CD4-positive, alpha-beta memory T cell (primary cell): ENCODE results near the gene MEIS3. TPM values are rescaled to one million over a fixed set of nuclear protein-coding genes. Genes with fewer than 3 reads are reported as not detected.
A peak's percentile ranks its signal among the peaks of the same experiment; 100 is the strongest.

ENCODE experiments used
- CTCF ChIA-PET: fragments of 350-600 bp; sonication (Branson Sonifier 250); formaldehyde crosslinking; loops from one replicate; lab custom pipeline; 2021; ENCODE audit warnings: inconsistent platforms; ENCODE audit not compliant: partially characterized antibody; lab: Charles Lee
- POLR2A ChIA-PET: fragments of 350-600 bp; sonication (Branson Sonifier 250); formaldehyde crosslinking; loops from one replicate; lab custom pipeline; 2021; ENCODE audit not compliant: partially characterized antibody; lab: Charles Lee
- DNase-seq, 5 donors: peaks; one replicate each; pipeline versions ENCODE4 v3.0.0 to v3.0.0-alpha.2; 2020 to 2022; ENCODE audit warnings: mixed read lengths in 1 of 5
- H3K27ac ChIP-seq: one replicate; pipeline ENCODE4 v1.7.0; 2013; ENCODE audit warnings: low read depth, low read length
- H3K27me3 ChIP-seq: 2 replicates; pipeline ENCODE4 v1.7.0; 2013; ENCODE audit warnings: mild to moderate bottlenecking, low read length, moderate library complexity; ENCODE audit not compliant: insufficient read depth
- H3K36me3 ChIP-seq: 2 replicates; pipeline ENCODE4 v1.7.0; 2013; ENCODE audit warnings: mild to moderate bottlenecking, low read length, moderate library complexity; ENCODE audit not compliant: insufficient read depth
- H3K4me1 ChIP-seq: 2 replicates; pipeline ENCODE4 v1.7.0; 2013; ENCODE audit warnings: mild to moderate bottlenecking, low read length, moderate library complexity; ENCODE audit not compliant: insufficient read depth
- H3K4me3 ChIP-seq, 2 donors: one replicate each; pipeline ENCODE4 v1.7.0; 2013; ENCODE audit warnings: low read length in 2 of 2, mild to moderate bottlenecking in 1 of 2
- H3K9me3 ChIP-seq, 2 donors: one replicate each; pipeline ENCODE4 v1.7.0; 2013; ENCODE audit warnings: low read length in 2 of 2, control low read depth in 1 of 2; ENCODE audit not compliant: control insufficient read depth in 1 of 2
- H3K27ac Mint-ChIP-seq, 7 donors: one replicate each; pipeline ENCODE4 v1.8.0; 2020 to 2021; ENCODE audit warnings: mixed read lengths in 7 of 7, mild to moderate bottlenecking in 6 of 7, inconsistent platforms in 3 of 7, moderate library complexity in 3 of 7
- H3K27me3 Mint-ChIP-seq, 2 donors: one replicate each; pipeline ENCODE4 v1.8.0; 2020 to 2021; ENCODE audit warnings: mixed read lengths in 2 of 2
- H3K36me3 Mint-ChIP-seq, 2 donors: one replicate each; pipeline ENCODE4 v1.8.0; 2020 to 2021; ENCODE audit warnings: mixed read lengths in 2 of 2, inconsistent platforms in 1 of 2, mild to moderate bottlenecking in 1 of 2
- H3K4me1 Mint-ChIP-seq, 4 donors: one replicate each; pipeline ENCODE4 v1.8.0; 2020 to 2021; ENCODE audit warnings: mixed read lengths in 4 of 4, mild to moderate bottlenecking in 1 of 4
- H3K4me3 Mint-ChIP-seq, 8 donors: one replicate each; pipeline ENCODE4 v1.8.0; 2020 to 2021; ENCODE audit warnings: mixed read lengths in 8 of 8, mild to moderate bottlenecking in 7 of 8, moderate library complexity in 6 of 8, inconsistent platforms in 3 of 8
- H3K9me3 Mint-ChIP-seq, 8 donors: one replicate each; pipeline ENCODE4 v1.8.0; 2020 to 2021; ENCODE audit warnings: mixed read lengths in 8 of 8, mild to moderate bottlenecking in 5 of 8, inconsistent platforms in 3 of 8, moderate library complexity in 1 of 8
- intact Hi-C: fragments of 100-400 bp; cut with micrococcal nuclease; formaldehyde crosslinking; loops from one replicate; pipeline ENCODE4 v1.15.1; 2023
- polyA plus RNA-seq, 2 donors: library from polyadenylated mRNA; unstranded; fragments of 300-500 nt; fragmentation: Illumina TruSeq; gene quantifications; one replicate each; pipeline ENCODE4 v1.2.3, GENCODE V29; 2021
- total RNA-seq, 2 experiments: library from RNA; stranded (reverse); gene quantifications; one replicate each; pipeline ENCODE4 v1.2.3, GENCODE V29; 2021

The MEIS3 gene
- total and polyA plus RNA-seq, 4 experiments from 2014 or later = 0.35 to 0.71 TPM; not detected in 2

GRCh38 chr19:47408156-47408938 is 11.0 kb downstream of the MEIS3 start:
- peaks cover 0 to 4% of the 10 kb centered on the region in 2 donors for H3K36me3 Mint-ChIP-seq
- POLR2A ChIA-PET = no interaction called here
- Histone ChIP-seq H3K36me3 (no peaks in the 10 kb centered on the region), H3K9me3 (no peaks in the 10 kb centered on the region), H3K4me3 (no peak overlapping the region), H3K4me1 (no peaks in the 10 kb centered on the region), H3K27ac (no peak overlapping the region), H3K27me3 (peaks cover 10% of the 10 kb centered on the region)
- H3K4me3 Mint-ChIP-seq = no peak overlapping the region
- H3K27me3 Mint-ChIP-seq = peaks cover 37 to 44% of the 10 kb centered on the region in 2 donors
- no peak for DNase-seq
- intact Hi-C loops = no loop called here
- CTCF ChIA-PET = no interaction called here
- peaks cover 0 to 2% (median under 1%) of the 10 kb centered on the region in 8 donors for H3K9me3 Mint-ChIP-seq
- peaks cover 0 to 3% (median 1%) of the 10 kb centered on the region in 4 donors for H3K4me1 Mint-ChIP-seq
- peak overlapping the region in 1 of 7 donors; percentile 52 for H3K27ac Mint-ChIP-seq

- DNase-seq = no peak
- intact Hi-C loops = no loop called here
- POLR2A ChIA-PET = no interaction called here
Measured at GRCh38 chr19:47407417-47407774, 11.9 kb downstream of the MEIS3 start.

GRCh38 chr19:47406711-47407416 is 12.5 kb downstream of the MEIS3 start:
- H3K4me1 ChIP-seq = no peaks in the 10 kb centered on the region
- peaks cover 0 to 4% of the 10 kb centered on the region in 2 donors for H3K36me3 Mint-ChIP-seq
- peaks cover 10% of the 10 kb centered on the region for H3K27me3 ChIP-seq
- no peak overlapping the region for H3K4me3 ChIP-seq
- no peak overlapping the region for H3K27ac ChIP-seq
- no peak overlapping the region for H3K27ac Mint-ChIP-seq
- peaks cover 0 to 2% (median under 1%) of the 10 kb centered on the region in 8 donors for H3K9me3 Mint-ChIP-seq
- no peak overlapping the region for H3K4me3 Mint-ChIP-seq
- POLR2A ChIA-PET = no interaction called here
- peaks cover 0 to 2% (median under 1%) of the 10 kb centered on the region in 4 donors for H3K4me1 Mint-ChIP-seq
- H3K27me3 Mint-ChIP-seq = peaks cover 35 to 44% of the 10 kb centered on the region in 2 donors
- CTCF ChIA-PET = no interaction called here
- no peaks in the 10 kb centered on the region for H3K9me3 ChIP-seq
- no peak for DNase-seq
- no peaks in the 10 kb centered on the region for H3K36me3 ChIP-seq
- intact Hi-C loops = no loop called here

More at GRCh38 chr19:47407417-47407774, 11.9 kb downstream of the MEIS3 start:
- Mint-ChIP-seq H3K4me3 (no peak overlapping the region), H3K27ac (no peak overlapping the region), H3K4me1 (peaks cover 0 to 2% (median under 1%) of the 10 kb centered on the region in 4 donors), H3K9me3 (peaks cover 0 to 2% (median under 1%) of the 10 kb centered on the region in 8 donors), H3K27me3 (peaks cover 35 to 44% of the 10 kb centered on the region in 2 donors), H3K36me3 (peaks cover 0 to 4% of the 10 kb centered on the region in 2 donors)
- Histone ChIP-seq H3K27me3 (peaks cover 10% of the 10 kb centered on the region), H3K4me1 (no peaks in the 10 kb centered on the region), H3K4me3 (no peak overlapping the region), H3K9me3 (no peaks in the 10 kb centered on the region), H3K36me3 (no peaks in the 10 kb centered on the region), H3K27ac (no peak overlapping the region)
- CTCF ChIA-PET = no interaction called here

- H3K4me3 ChIP-seq = no peak overlapping the region
- no peaks in the 10 kb centered on the region for H3K9me3 ChIP-seq
- ChIA-PET POLR2A (no interaction called here), CTCF (no interaction called here)
- H3K4me3 Mint-ChIP-seq = no peak overlapping the region
- no peaks in the 10 kb centered on the region for H3K4me1 ChIP-seq
- no peak for DNase-seq
- peaks cover 10% of the 10 kb centered on the region for H3K27me3 ChIP-seq
- H3K27me3 Mint-ChIP-seq = peaks cover 33 to 49% of the 10 kb centered on the region in 2 donors
- intact Hi-C loops = no loop called here
- H3K27ac Mint-ChIP-seq = peak overlapping the region in 1 of 7 donors; percentile 53
- no peak overlapping the region for H3K27ac ChIP-seq
- H3K36me3 ChIP-seq = no peaks in the 10 kb centered on the region
- peaks cover 0 to 2% (median under 1%) of the 10 kb centered on the region in 4 donors for H3K4me1 Mint-ChIP-seq
- H3K36me3 Mint-ChIP-seq = peaks cover 0 to 4% of the 10 kb centered on the region in 2 donors
- H3K9me3 Mint-ChIP-seq = peaks cover 0 to 2% (median under 1%) of the 10 kb centered on the region in 8 donors
Measured at GRCh38 chr19:47405854-47406417, 13.4 kb downstream of the MEIS3 start.

- CTCF ChIA-PET = no interaction called here
- Histone ChIP-seq H3K4me3 (no peak overlapping the region), H3K36me3 (no peaks in the 10 kb centered on the region), H3K4me1 (no peaks in the 10 kb centered on the region), H3K27ac (no peak overlapping the region), H3K9me3 (no peaks in the 10 kb centered on the region), H3K27me3 (peaks cover 10% of the 10 kb centered on the region)
- Mint-ChIP-seq H3K4me3 (no peak overlapping the region), H3K9me3 (peaks cover 0 to 2% (median under 1%) of the 10 kb centered on the region in 8 donors), H3K27ac (no peak overlapping the region), H3K4me1 (peaks cover 0 to 2% (median under 1%) of the 10 kb centered on the region in 4 donors), H3K36me3 (peaks cover 0 to 4% of the 10 kb centered on the region in 2 donors), H3K27me3 (peaks cover 33 to 49% of the 10 kb centered on the region in 2 donors)
- POLR2A ChIA-PET = no interaction called here
- intact Hi-C loops = no loop called here
- DNase-seq = no peak
Measured at GRCh38 chr19:47405197-47405550, 14.2 kb downstream of the MEIS3 start.

GRCh38 chr19:47404334-47405196 is 14.8 kb downstream of the MEIS3 start:
- H3K9me3 ChIP-seq = no peaks in the 10 kb centered on the region
- intact Hi-C loops = no loop called here
- H3K4me1 ChIP-seq = no peaks in the 10 kb centered on the region
- H3K9me3 Mint-ChIP-seq = peaks cover 0 to 2% (median under 1%) of the 10 kb centered on the region in 8 donors
- H3K27ac Mint-ChIP-seq = no peak overlapping the region
- H3K4me1 Mint-ChIP-seq = peaks cover 0 to 2% (median under 1%) of the 10 kb centered on the region in 4 donors
- CTCF ChIA-PET = no interaction called here
- H3K36me3 ChIP-seq = no peaks in the 10 kb centered on the region
- H3K4me3 Mint-ChIP-seq = no peak overlapping the region
- H3K4me3 ChIP-seq = no peak overlapping the region
- peaks cover 0 to 4% of the 10 kb centered on the region in 2 donors for H3K36me3 Mint-ChIP-seq
- H3K27me3 Mint-ChIP-seq = peaks cover 33 to 49% of the 10 kb centered on the region in 2 donors
- H3K27ac ChIP-seq = no peak overlapping the region
- POLR2A ChIA-PET = no interaction called here
- peaks cover 10% of the 10 kb centered on the region for H3K27me3 ChIP-seq
- DNase-seq = no peak
